Natural killer cell treated with Interleukin-12 subunit alpha and Interleukin-12 subunit beta and Interleukin-15 and Interleukin-18, amount 100 ng/mL, for 72 hours (primary cell): ENCODE results near the gene GRM7. TPM values are rescaled to one million over a fixed set of nuclear protein-coding genes. Genes with fewer than 3 reads are reported as not detected.
"Not testable (repeated sequence)": the region's sequence is repeated elsewhere in the genome, so short reads cannot be mapped to it uniquely, and the experiment has no call there.

ENCODE experiments used
- ATAC-seq, 2 donors: fragments of 150-1000 bp; cut with Tn5 transposase in 1 of 2; sonication (Bioruptor Pico), chemical (Tn5 transposase) in 1 of 2; 2 replicates each; pipeline ENCODE4 v1.10.0; 2021
- DNase-seq: peaks from one replicate; pipeline ENCODE4 v3.0.0; 2022; ENCODE audit warnings: low spot score
- H3K27ac Mint-ChIP-seq, 2 donors: 1 replicate in 1 of 2; 2 replicates in 1 of 2; pipeline ENCODE4 v1.8.0; 2022; ENCODE audit warnings: mixed read lengths in 2 of 2, mild to moderate bottlenecking in 1 of 2, moderate library complexity in 1 of 2
- H3K27me3 Mint-ChIP-seq, 2 donors: 1 replicate in 1 of 2; 2 replicates in 1 of 2; pipeline ENCODE4 v1.8.0; 2022; ENCODE audit warnings: mixed read lengths in 2 of 2
- H3K36me3 Mint-ChIP-seq: one replicate; pipeline ENCODE4 v1.8.0; 2022; ENCODE audit warnings: mixed read lengths
- H3K4me1 Mint-ChIP-seq, 2 donors: 1 replicate in 1 of 2; 2 replicates in 1 of 2; pipeline ENCODE4 v1.8.0; 2022; ENCODE audit warnings: low read depth in 2 of 2, mixed read lengths in 2 of 2, mild to moderate bottlenecking in 1 of 2
- H3K4me3 Mint-ChIP-seq: one replicate; pipeline ENCODE4 v1.8.0; 2022; ENCODE audit warnings: mixed read lengths
- H3K9me3 Mint-ChIP-seq: 2 replicates; pipeline ENCODE4 v1.8.0; 2022; ENCODE audit warnings: mixed read lengths
- total RNA-seq, 2 donors: library from RNA; stranded (reverse); gene quantifications; one replicate each; pipeline ENCODE4 v1.2.3, GENCODE V29; 2022

The GRM7 gene
- total RNA-seq, 2 donors from 2014 or later, result not detected

- ATAC-seq, result no peak
- no peaks in the 10 kb centered on the region for H3K4me1 Mint-ChIP-seq
Observed at GRCh38 chr3:6915898-6916297, 55.0 kb downstream of the GRM7 start.

DNA sequence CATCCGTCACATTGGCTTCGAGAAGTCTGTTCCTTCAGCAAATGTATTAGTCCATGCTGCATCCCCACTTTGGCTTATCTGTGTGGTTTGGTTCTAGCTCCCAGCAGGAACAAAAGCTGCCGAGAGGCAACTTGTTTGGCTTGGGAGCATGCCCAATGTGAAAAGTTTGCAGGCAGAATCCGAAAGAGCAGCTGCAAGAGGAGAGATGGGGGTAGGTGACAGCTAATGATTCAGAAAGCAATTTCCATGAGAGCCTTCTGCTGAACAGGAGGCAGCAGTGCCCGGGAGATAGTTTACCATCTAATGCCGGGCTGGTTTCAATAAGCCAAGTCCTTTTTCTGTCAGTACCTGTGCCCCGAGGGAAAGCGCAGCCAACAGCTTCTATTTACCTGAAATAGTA is 60.2 kb downstream of the GRM7 start:
- Mint-ChIP-seq H3K27ac (no peak overlapping the region), H3K4me1 (no peaks in the 10 kb centered on the region), H3K9me3 (peaks cover 13% of the 10 kb centered on the region), H3K27me3 (no peaks in the 10 kb centered on the region), H3K4me3 (no peak overlapping the region), H3K36me3 (no peaks in the 10 kb centered on the region)
- ATAC-seq (no peak), DNase-seq (no peak)

More at GRCh38 chr3:6915898-6916297, 55.0 kb downstream of the GRM7 start:
- no peak overlapping the region for H3K27ac Mint-ChIP-seq
- no peak overlapping the region for H3K4me3 Mint-ChIP-seq
- DNase-seq, result no peak
- no peaks in the 10 kb centered on the region for H3K27me3 Mint-ChIP-seq
- H3K9me3 Mint-ChIP-seq, result peaks cover 7% of the 10 kb centered on the region
- no peaks in the 10 kb centered on the region for H3K36me3 Mint-ChIP-seq

- no peak overlapping the region for H3K4me3 Mint-ChIP-seq
- DNase-seq (no peak), ATAC-seq (no peak)
- H3K27ac Mint-ChIP-seq, result no peak overlapping the region
- H3K36me3 Mint-ChIP-seq, result no peaks in the 10 kb centered on the region
- H3K4me1 Mint-ChIP-seq, result no peaks in the 10 kb centered on the region
- H3K27me3 Mint-ChIP-seq, result no peaks in the 10 kb centered on the region
- peaks cover 9% of the 10 kb centered on the region for H3K9me3 Mint-ChIP-seq
Observed at GRCh38 chr3:6921876-6922275, 61.0 kb downstream of the GRM7 start.

- Mint-ChIP-seq H3K27me3 (no peaks in the 10 kb centered on the region), H3K9me3 (peaks cover 7% of the 10 kb centered on the region), H3K4me3 (no peak overlapping the region), H3K36me3 (no peaks in the 10 kb centered on the region), H3K4me1 (no peaks in the 10 kb centered on the region), H3K27ac (no peak overlapping the region)
- DNase-seq (no peak), ATAC-seq (no peak)
Observed at GRCh38 chr3:6928064-6928463, 67.1 kb downstream of the GRM7 start.

- Mint-ChIP-seq H3K9me3 (peaks cover 10% of the 10 kb centered on the region), H3K27ac (no peak overlapping the region), H3K27me3 (no peaks in the 10 kb centered on the region), H3K4me1 (no peaks in the 10 kb centered on the region), H3K4me3 (no peak overlapping the region), H3K36me3 (no peaks in the 10 kb centered on the region)
- DNase-seq (no peak), ATAC-seq (no peak)
Observed at GRCh38 chr3:6929918-6930317, 69.0 kb downstream of the GRM7 start.

GRCh38 chr3:6935418-6935817 is 74.5 kb downstream of the GRM7 start:
- H3K27ac Mint-ChIP-seq, DNase-seq, H3K9me3 Mint-ChIP-seq, ATAC-seq, H3K4me1 Mint-ChIP-seq, H3K4me3 Mint-ChIP-seq, H3K27me3 Mint-ChIP-seq, H3K36me3 Mint-ChIP-seq: not testable (repeated sequence)

DNA sequence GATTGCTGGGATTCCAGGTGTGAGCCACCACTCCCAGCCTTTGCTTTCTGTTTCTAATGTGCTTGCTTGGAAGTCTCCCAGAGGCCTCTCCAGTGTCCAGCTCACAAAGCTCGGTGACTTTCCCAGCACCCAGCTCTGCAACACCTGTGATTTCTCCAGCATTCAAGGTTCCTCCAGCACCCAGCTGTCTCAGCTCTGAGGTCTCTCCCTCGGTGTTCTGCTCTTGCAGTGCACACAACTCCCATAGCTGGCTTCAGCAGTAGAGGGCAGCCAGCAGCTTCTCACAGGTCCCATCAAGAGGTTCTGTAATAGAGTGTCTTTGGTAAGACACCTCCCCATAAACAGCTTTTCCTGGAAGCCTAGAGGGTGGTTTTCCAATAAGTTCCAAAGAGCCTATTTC is 75.1 kb downstream of the GRM7 start:
- ATAC-seq, result no peak
- no peak overlapping the region for H3K4me3 Mint-ChIP-seq
- no peaks in the 10 kb centered on the region for H3K36me3 Mint-ChIP-seq
- peaks cover 4% of the 10 kb centered on the region for H3K9me3 Mint-ChIP-seq
- H3K27me3 Mint-ChIP-seq, result no peaks in the 10 kb centered on the region
- H3K4me1 Mint-ChIP-seq, result no peaks in the 10 kb centered on the region
- H3K27ac Mint-ChIP-seq, result no peak overlapping the region
- DNase-seq, result no peak

DNA sequence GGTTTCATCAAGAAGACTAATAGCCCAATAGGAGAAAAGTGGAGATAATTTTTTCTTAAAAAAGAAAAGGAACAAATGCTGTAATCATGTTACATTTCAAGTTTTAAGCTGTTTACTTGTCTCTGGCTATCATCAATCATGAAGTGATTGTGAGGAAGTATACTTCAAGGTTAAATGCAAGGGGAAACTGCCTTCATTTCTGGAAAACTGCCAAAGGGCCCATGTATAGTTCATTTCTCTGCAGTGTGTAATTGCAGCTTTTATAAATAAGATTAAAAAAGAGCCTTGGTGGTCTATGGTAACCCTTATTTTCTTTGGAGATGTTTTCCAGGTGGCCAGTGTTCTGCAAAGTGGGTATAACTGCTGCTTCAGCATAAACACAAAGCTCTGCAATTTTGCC is 101.9 kb downstream of the GRM7 start:
- no peak overlapping the region for H3K4me3 Mint-ChIP-seq
- no peaks in the 10 kb centered on the region for H3K4me1 Mint-ChIP-seq
- ATAC-seq, result no peak
- H3K9me3 Mint-ChIP-seq, result peaks cover 6% of the 10 kb centered on the region
- DNase-seq, result no peak
- H3K27ac Mint-ChIP-seq, result no peak overlapping the region
- H3K27me3 Mint-ChIP-seq, result no peaks in the 10 kb centered on the region
- H3K36me3 Mint-ChIP-seq, result no peaks in the 10 kb centered on the region

DNA sequence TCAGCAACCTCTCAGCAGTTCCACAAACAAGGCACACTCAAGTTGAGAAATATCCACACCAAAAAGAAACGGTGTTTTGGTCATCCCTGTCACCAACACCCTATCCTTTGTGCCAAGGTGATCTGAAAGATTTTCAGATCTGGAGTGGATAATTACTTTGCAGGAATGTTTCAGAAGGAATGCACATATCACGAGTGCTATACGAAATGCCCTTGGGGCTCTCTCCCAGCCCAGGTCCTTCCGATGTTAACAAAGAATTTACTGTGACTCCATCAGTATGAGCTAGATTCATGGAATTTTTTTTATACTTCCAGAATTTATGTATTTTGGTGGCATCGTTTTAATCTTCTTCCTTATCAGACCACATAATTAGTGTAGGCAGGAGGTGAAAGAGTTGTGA is 105.0 kb downstream of the GRM7 start:
- no peaks in the 10 kb centered on the region for H3K4me1 Mint-ChIP-seq
- no peak overlapping the region for H3K4me3 Mint-ChIP-seq
- no peak for ATAC-seq
- no peak overlapping the region for H3K27ac Mint-ChIP-seq
- no peaks in the 10 kb centered on the region for H3K27me3 Mint-ChIP-seq
- no peaks in the 10 kb centered on the region for H3K36me3 Mint-ChIP-seq
- H3K9me3 Mint-ChIP-seq, result peaks cover 6% of the 10 kb centered on the region
- no peak for DNase-seq

DNA sequence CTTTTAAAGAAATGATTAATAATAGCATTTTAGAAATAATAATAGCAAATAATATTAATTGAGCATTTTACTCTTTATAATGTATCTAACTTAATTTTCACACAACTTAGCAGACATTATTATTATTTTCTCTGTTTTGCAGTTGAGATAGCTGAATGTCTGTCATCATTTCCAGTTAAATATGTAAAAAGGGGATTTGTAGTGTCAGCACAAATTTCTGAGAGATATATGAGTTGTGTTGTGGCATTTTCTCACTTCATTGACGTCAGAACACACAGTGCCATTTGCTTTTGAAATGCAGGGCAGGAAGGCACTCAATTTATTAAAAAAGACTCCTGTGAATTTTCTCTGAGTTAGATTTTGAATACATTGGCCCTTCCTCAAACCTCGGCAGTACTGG is 111.0 kb downstream of the GRM7 start:
- no peaks in the 10 kb centered on the region for H3K27me3 Mint-ChIP-seq
- H3K9me3 Mint-ChIP-seq, result peaks cover 3% of the 10 kb centered on the region
- no peaks in the 10 kb centered on the region for H3K36me3 Mint-ChIP-seq
- no peak for DNase-seq
- H3K4me1 Mint-ChIP-seq, result no peaks in the 10 kb centered on the region
- H3K27ac Mint-ChIP-seq, result no peak overlapping the region
- no peak for ATAC-seq
- H3K4me3 Mint-ChIP-seq, result no peak overlapping the region

GRCh38 chr3:6985848-6986247 is 124.9 kb downstream of the GRM7 start:
- H3K9me3 Mint-ChIP-seq, result peaks cover 9% of the 10 kb centered on the region
- H3K4me1 Mint-ChIP-seq, result no peaks in the 10 kb centered on the region
- H3K27me3 Mint-ChIP-seq, result no peaks in the 10 kb centered on the region
- no peaks in the 10 kb centered on the region for H3K36me3 Mint-ChIP-seq
- no peak overlapping the region for H3K4me3 Mint-ChIP-seq
- H3K27ac Mint-ChIP-seq, result no peak overlapping the region
- ATAC-seq (no peak), DNase-seq (no peak)

DNA sequence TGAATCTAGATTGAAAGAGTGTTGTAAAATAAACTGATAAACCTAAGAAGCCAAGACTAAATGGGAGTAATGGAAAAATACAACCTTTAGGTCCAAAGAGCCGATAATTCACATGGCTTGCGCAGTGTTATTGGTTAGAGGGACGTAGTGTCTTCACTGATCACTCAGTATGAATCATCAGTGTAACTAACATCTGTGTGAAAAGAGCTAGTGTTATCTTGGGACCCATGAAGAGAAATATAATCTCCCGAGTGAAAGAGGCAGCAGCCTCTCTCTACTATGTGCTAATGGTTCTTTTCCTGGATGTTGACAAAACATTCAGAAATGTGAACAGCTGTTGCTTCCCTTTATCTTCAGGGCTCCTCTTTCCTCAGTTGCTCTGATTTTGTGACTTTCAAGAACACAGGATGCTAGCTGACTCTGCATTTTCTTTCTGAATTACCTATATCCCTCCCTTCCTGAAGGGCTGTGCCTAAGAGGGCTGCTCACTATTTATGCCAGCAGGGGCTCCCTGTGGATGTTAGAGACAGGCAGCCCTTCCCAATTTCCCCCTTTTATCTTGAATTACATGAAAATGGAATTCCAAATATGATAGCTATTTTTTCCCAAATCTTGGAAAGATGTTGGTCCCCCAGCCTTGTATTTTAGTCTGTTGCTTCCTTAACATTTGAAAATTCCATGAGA is 128.8 kb downstream of the GRM7 start:
- DNase-seq, result no peak
- Mint-ChIP-seq H3K27me3 (no peaks in the 10 kb centered on the region), H3K36me3 (no peaks in the 10 kb centered on the region), H3K9me3 (peaks cover 21% of the 10 kb centered on the region), H3K4me3 (no peak overlapping the region), H3K27ac (no peak overlapping the region), H3K4me1 (no peaks in the 10 kb centered on the region)
- ATAC-seq, result no peak

- no peak for DNase-seq
- Mint-ChIP-seq H3K4me3 (no peak overlapping the region), H3K9me3 (peaks cover 15% of the 10 kb centered on the region), H3K27me3 (no peaks in the 10 kb centered on the region), H3K27ac (no peak overlapping the region), H3K4me1 (no peaks in the 10 kb centered on the region), H3K36me3 (peaks cover 3% of the 10 kb centered on the region)
- no peak for ATAC-seq
Observed at GRCh38 chr3:6994081-6994668, 133.3 kb downstream of the GRM7 start.

DNA sequence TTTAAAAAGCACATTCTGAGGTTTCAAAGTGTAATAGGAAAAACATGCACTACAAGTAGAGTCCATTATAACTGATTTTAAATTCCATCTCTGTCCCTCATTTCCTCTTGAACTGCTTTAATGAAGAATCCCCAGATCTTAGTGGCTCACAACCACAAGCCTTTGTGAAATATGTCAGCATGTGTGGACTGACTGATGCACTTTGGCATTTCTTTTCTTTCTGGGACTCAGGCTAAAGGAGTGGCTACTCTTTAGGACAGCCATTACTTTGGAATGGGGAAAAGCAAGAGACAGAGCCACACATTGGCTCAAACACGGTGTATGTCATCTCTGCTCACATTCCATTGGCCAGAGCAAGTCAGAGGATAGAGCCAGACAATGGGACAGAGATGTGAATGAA is 139.6 kb downstream of the GRM7 start:
- DNase-seq (no peak), ATAC-seq (no peak)
- Mint-ChIP-seq H3K9me3 (peaks cover 6% of the 10 kb centered on the region), H3K4me1 (no peaks in the 10 kb centered on the region), H3K27ac (no peak overlapping the region), H3K36me3 (peaks cover 5% of the 10 kb centered on the region), H3K4me3 (no peak overlapping the region), H3K27me3 (no peaks in the 10 kb centered on the region)

GRCh38 chr3:7001370-7001769 is 140.5 kb downstream of the GRM7 start:
- Mint-ChIP-seq H3K27ac (no peak overlapping the region), H3K4me1 (no peaks in the 10 kb centered on the region), H3K36me3 (peaks cover 5% of the 10 kb centered on the region), H3K4me3 (no peak overlapping the region), H3K9me3 (peaks cover 6% of the 10 kb centered on the region), H3K27me3 (no peaks in the 10 kb centered on the region)
- DNase-seq, result no peak
- no peak for ATAC-seq
